ENCODE results near the gene P4HB. TPM values are rescaled to one million over a fixed set of nuclear protein-coding genes. Genes with fewer than 3 reads are reported as not detected.
A peak's percentile ranks its signal among the peaks of the same experiment; 100 is the strongest.

Gene P4HB
- total and polyA plus RNA-seq, 2 donors (not counting 1 experiment from before 2014, with no cell fraction given) = 37.4 to 191 TPM

GRCh38 chr17:81803728-81804558 lies 56.4 kb downstream of the P4HB start, which contains the start of gene GCGR:
Gene GCGR, plus strand, starts transcription at chr17:81804150. Its CDS starts 4,869 bp downstream, at chr17:81809019.
- Histone ChIP-seq H3K27ac (ENCODE audit: low read length in 2 of 2) (no peak within 1 kb of the TSS), H3K36me3 (replicated peaks in 1 of 2; ENCODE audit: control extremely low read depth in 1 of 2, control insufficient read depth in 1 of 2, extremely low read depth in 1 of 2, insufficient read depth in 2 of 2, low read length in 1 of 2) (no peaks in the 10 kb centered on the region), H3K79me2 (ENCODE audit: control insufficient read depth, insufficient read depth, low read length) (no peaks in the 10 kb centered on the region), H2AFZ (ENCODE audit: insufficient read depth, low read depth, low read length, poor library complexity, severe bottlenecking) (no peak within 1 kb of the TSS), H3K27me3 (replicated peaks in 1 of 4; ENCODE audit: control extremely low read depth in 1 of 4, control insufficient read depth in 3 of 4, insufficient read depth in 4 of 4, low read length in 3 of 4) (peaks cover 0 to 50% (median 12%) of the 10 kb centered on the region in 4 experiments), H3K4me3 (ENCODE audit: control extremely low read depth in 1 of 5, extremely low read depth in 1 of 5, insufficient read depth in 1 of 5, low read depth in 2 of 5, low read length in 4 of 5) (no peak within 1 kb of the TSS), H3K4me2 (replicated peaks; ENCODE audit: low read depth, low read length, poor library complexity, severe bottlenecking) (peak within 1 kb of the TSS; percentile 25), H3K4me1 (ENCODE audit: control insufficient read depth in 2 of 2, insufficient read depth in 2 of 2, low read length in 2 of 2) (peaks cover 0 to 4% of the 10 kb centered on the region in 2 donors), H4K20me1 (ENCODE audit: control insufficient read depth, insufficient read depth, low read length, poor library complexity, severe bottlenecking) (no peaks in the 10 kb centered on the region), H3K9ac (ENCODE audit: low read length) (no peak within 1 kb of the TSS), H3K9me3 (ENCODE audit: control extremely low read depth in 1 of 3, control insufficient read depth in 2 of 3, insufficient read depth in 1 of 3, low read length in 2 of 3) (peaks cover 0 to 17% (median 0%) of the 10 kb centered on the region in 3 donors)
- DNase-seq (no peak), ATAC-seq (ENCODE audit: low read depth) (no peak)
- H3K4me3 Mint-ChIP-seq = no peak within 1 kb of the TSS
- peaks cover 5% of the 10 kb centered on the region for H3K4me1 Mint-ChIP-seq
- WGBS (ENCODE audit: insufficient coverage) = 4% methylated on average over 110 of the region's 110 CpGs
- H3K27me3 Mint-ChIP-seq = peaks cover 38% of the 10 kb centered on the region
- ChIA-PET POLR2A (no interaction called here), CTCF (no interaction called here)
- H3K27ac Mint-ChIP-seq = no peak within 1 kb of the TSS
- TF ChIP-seq CTCF (IDR thresholded peaks at IDR 0.05) (no peak), EZH2 (IDR thresholded peaks at IDR 0.05; ENCODE audit: borderline replicate concordance, insufficient read depth, low read depth, low read length, poor library complexity, severe bottlenecking) (no peak)
- no peaks in the 10 kb centered on the region for H3K9me3 Mint-ChIP-seq (ENCODE audit: insufficient read depth)
- intact Hi-C loops (cut with micrococcal nuclease) = no loop called here

Data from B cell (primary cell).